Right lung (tissue), 5 donors: ENCODE results near the gene AHSG. TPM values are rescaled to one million over a fixed set of nuclear protein-coding genes. Genes with fewer than 3 reads are reported as not detected.

Source experiments
- DNase-seq, 2 donors: peaks; one replicate each; pipeline ENCODE4 v3.0.0-alpha.2; 2013
- polyA plus RNA-seq, 5 donors: library from polyadenylated mRNA; unstranded; fragments of 120-200 nt; gene quantifications; one replicate each; pipeline versions ENCODE4 v1.2.1 to v1.2.3, GENCODE V29; 2013; ENCODE audit warnings: inconsistent platforms in 1 of 5, low replicate concordance in 1 of 5; ENCODE audit not compliant: insufficient read length in 5 of 5, insufficient read depth in 1 of 5

The AHSG gene
- polyA plus RNA-seq, 5 donors = 0.15 to 35.6 TPM; not detected in 3

GRCh38 chr3:186592682-186593081, 20.2 kb upstream of the AHSG start:
- no peak for DNase-seq

GRCh38 chr3:186593862-186594261, 19.0 kb upstream of the AHSG start:
- no peak for DNase-seq

- DNase-seq = no peak
Observed at GRCh38 chr3:186594591-186595113, 18.2 kb upstream of the AHSG start.

DNA sequence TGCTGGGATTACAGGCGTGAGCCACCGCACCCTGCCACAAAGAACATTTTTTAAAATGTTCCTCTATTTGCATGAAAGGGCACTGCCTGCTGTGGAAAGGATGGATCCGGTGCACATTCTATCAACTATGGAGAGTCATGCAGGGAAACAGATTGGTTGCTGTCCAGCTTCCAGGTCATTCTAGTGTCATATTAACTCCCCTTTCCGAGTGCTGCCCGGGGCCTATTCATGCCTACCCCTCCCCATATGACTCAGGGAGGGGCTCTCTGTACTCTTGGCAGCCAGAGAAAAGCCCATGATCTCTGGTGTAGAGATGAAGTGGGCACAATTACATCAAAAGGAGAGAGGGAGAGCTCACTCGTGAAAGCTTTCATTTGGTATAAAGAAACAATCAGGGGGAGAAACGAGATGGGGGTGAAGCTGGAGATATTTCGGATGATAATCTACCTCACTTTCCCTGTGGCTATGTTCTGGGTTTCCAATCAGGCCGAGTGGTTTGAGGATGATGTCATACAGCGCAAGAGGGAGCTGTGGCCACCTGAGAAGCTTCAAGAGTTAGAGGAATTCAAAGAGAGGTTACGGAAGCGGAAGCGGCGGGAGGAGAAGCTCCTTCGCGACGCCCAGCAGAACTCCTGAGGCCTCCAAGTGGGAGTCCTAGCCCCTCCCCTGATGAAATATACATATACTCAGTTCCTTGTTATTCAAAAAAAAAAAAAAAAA, 16.1 kb upstream of the AHSG start:
- DNase-seq = peak; percentile 27 to 33

DNA sequence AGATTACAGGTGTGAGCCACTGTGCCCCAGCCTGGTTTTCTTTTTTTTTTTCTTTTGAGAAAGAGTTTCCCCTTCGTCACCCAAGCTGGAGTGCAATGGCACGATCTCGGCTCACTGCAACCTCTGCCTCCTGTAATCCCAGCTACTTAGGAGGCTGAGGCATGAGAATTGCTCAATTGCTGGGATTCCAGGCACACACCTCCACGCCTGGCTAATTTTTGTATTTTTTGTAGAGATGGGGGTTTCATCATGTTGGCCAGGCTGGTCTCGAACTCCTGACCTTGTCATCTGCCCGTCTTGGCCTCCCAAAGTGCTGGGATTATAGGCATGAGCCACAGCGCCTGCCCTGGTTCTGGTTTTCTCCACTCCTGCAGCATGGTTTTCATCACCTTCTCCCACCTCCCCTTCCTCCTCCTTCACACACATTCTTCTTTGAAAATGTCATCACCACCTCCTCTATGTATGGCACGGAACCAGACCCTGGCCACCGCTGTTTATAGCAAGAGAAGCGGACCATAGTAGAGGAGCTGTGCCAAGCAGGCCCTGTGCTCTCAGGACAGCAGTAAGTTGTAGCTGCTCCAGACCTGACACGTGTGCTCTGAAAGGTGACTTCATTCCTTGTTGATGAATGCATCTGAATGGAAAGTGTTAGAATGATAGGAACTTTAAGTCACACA, 14.6 kb upstream of the AHSG start:
- no peak for DNase-seq

DNA sequence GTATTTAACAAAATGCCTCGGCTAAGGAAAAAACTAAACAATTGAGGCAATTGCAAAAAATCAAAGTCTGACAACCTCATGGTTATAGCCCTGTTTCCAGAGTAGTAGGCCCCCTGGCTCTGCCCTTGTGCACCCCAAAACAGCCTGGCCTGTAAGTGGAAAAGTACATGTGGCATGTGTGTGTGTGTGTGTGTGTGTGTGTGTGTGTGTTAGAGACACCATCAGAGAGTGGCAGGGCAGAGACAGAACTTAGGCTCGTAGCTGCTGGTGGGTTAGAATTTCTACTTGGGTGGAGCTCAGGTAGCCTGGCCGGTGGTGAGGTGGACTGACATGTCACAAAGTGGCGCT, 14.1 kb upstream of the AHSG start:
- DNase-seq = no peak

- DNase-seq = no peak
Observed at GRCh38 chr3:186599142-186599784, 13.6 kb upstream of the AHSG start.

DNA sequence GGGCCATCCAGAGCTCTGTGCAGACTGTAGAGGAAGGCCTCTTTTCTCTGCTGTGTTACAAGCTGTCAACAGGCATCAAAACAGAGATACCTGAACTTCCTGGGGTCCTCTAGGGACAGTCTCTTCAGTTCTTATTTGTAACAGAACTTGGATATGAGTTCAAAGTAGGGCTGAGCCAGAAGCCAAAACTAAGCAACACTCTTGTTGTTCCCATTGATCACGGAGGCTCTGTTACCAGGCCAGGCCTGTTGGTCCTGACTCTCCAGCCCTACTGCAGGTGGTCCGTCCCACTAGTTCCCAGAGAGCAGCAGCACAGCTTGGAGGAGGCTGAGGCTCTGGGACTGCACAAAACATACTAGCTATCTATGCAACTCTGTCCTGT, 13.1 kb upstream of the AHSG start:
- DNase-seq = no peak

- DNase-seq = no peak
Observed at GRCh38 chr3:186600896-186601295, 12.0 kb upstream of the AHSG start.

- no peak for DNase-seq
Observed at GRCh38 chr3:186603159-186603558, 9.7 kb upstream of the AHSG start.

- DNase-seq = no peak
Observed at GRCh38 chr3:186605078-186605477, 7.8 kb upstream of the AHSG start.

GRCh38 chr3:186605561-186606545, 7.0 kb upstream of the AHSG start:
- no peak for DNase-seq

DNA sequence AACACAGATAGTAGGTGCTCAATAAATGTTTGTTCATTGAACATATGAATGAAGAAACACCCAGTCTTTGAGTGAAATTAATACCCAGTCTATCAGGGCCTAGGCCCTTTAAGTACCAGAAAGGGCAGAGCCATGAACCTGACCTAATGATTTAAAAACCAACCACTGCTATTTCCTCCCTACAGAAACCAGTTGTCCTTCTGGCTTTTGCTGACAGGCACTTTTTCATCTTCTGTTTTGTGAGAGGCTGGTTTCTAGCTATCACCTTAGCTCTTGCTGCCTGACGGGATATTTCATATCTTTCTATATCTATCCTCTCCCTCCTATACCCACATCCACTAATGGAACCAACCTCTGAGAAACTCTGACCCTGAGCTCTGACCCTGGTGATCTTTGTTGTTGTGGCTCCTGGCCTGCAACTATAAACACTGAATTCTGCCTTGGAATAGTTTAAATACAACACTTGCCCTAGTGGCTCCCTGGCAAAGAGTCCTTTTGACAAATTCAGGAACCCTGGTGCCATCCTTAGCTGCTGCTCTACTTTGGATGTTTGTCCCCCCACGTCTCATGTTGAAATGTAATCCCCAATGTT, 4.1 kb upstream of the AHSG start:
- DNase-seq = no peak

DNA sequence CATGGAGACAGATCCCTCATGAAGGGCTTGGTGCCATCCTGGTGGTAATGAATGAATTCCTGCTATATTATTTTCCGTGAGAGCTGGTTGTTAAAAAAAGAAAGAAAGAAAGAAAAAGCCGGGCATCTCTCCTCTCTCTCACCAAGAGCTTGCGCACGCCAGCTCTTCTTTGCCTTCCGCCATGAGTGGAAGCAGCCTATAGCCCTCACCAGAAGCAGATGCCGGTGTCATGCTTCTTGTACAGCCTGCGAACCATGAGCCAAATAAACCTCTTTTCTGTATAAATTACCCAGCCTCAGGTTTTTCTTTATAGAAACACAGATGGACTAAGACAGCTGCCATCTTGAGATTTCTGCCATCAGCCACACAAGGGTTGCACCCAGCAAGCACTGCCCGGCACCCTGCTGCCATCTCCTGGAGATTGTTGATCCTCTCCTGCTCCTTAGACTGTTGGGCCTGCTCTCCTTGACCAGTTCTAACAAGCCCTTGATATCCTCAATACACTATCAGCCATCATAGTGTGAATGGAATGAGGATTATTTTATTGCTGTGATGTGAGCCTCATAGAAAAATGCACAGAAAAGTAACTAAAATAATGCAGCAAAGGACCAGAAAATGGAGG, 3.5 kb upstream of the AHSG start:
- no peak for DNase-seq

- no peak for DNase-seq
Observed at GRCh38 chr3:186612065-186612464, 795 bp upstream of the AHSG start.

- DNase-seq = no peak
Observed at GRCh38 chr3:186613637-186614265, 891 bp downstream of the AHSG start.

GRCh38 chr3:186614266-186614596, 1.4 kb downstream of the AHSG start:
- no peak for DNase-seq

GRCh38 chr3:186614597-186615483, 2.0 kb downstream of the AHSG start:
- DNase-seq = peak; percentile 50 to 66

- DNase-seq = no peak
Observed at GRCh38 chr3:186616299-186616617, 3.4 kb downstream of the AHSG start.
